ENCODE data around the gene TP63. TPM values are rescaled to one million over a fixed set of nuclear protein-coding genes. Genes with fewer than 3 reads are reported as not detected.

TP63 gene
- total RNA-seq, 1 donor from 2014 or later = 2.9 TPM

- intact Hi-C loops (cut with micrococcal nuclease) = no loop called here
Observed at GRCh38 chr3:189908646-189909045, 277.5 kb downstream of the TP63 start.

- intact Hi-C loops (cut with micrococcal nuclease) = no loop called here
Observed at GRCh38 chr3:189909139-189909538, 277.9 kb downstream of the TP63 start.

- intact Hi-C loops (cut with micrococcal nuclease) = no loop called here
Observed at GRCh38 chr3:189909573-189909972, 278.4 kb downstream of the TP63 start.

- intact Hi-C loops (cut with micrococcal nuclease) = no loop called here
Observed at GRCh38 chr3:189911001-189911400, 279.8 kb downstream of the TP63 start.

- intact Hi-C loops (cut with micrococcal nuclease) = no loop called here
Observed at GRCh38 chr3:189914799-189915198, 283.6 kb downstream of the TP63 start.

GRCh38 chr3:189921770-189922169 lies 290.6 kb downstream of the TP63 start:
- intact Hi-C loops (cut with micrococcal nuclease) = no loop called here

- intact Hi-C loops (cut with micrococcal nuclease) = no loop called here
Observed at GRCh38 chr3:189927975-189928895, 297.0 kb downstream of the TP63 start.

- intact Hi-C loops (cut with micrococcal nuclease) = no loop called here
Observed at GRCh38 chr3:189936201-189936945, 305.2 kb downstream of the TP63 start.

- intact Hi-C loops (cut with micrococcal nuclease) = no loop called here
Observed at GRCh38 chr3:189937302-189938127, 306.3 kb downstream of the TP63 start.

- intact Hi-C loops (cut with micrococcal nuclease) = loop anchor here (10.0 kb wide), 1 partner anchor 376 kb away; no protein-coding TSS in a partner anchor
Observed at GRCh38 chr3:189941125-189941524, 309.9 kb downstream of the TP63 start.

- intact Hi-C loops (cut with micrococcal nuclease) = loop anchor here (10.0 kb wide), 1 partner anchor 377 kb away; no protein-coding TSS in a partner anchor
Observed at GRCh38 chr3:189941679-189942078, 310.5 kb downstream of the TP63 start.

GRCh38 chr3:189942948-189943347 lies 311.8 kb downstream of the TP63 start:
- intact Hi-C loops (cut with micrococcal nuclease) = loop anchor here (10.0 kb wide), 1 partner anchor 378 kb away; no protein-coding TSS in a partner anchor

GRCh38 chr3:189944285-189945145 lies 313.3 kb downstream of the TP63 start:
- intact Hi-C loops (cut with micrococcal nuclease) = loop anchor here (5.0 to 10.0 kb wide), 2 partner anchors 380 to 797 kb away; no protein-coding TSS in a partner anchor

- intact Hi-C loops (cut with micrococcal nuclease) = loop anchor here (5.0 to 10.0 kb wide), 2 partner anchors 381 to 799 kb away; no protein-coding TSS in a partner anchor
Observed at GRCh38 chr3:189945935-189946709, 314.9 kb downstream of the TP63 start.
